Stimulated activated CD4-positive, alpha-beta T cell treated with anti-CD3 and anti-CD28 coated beads, TNF-alpha, amount 100 ng/mL, for 1 hour (primary cell): Measurements from ENCODE around the gene ANKRD17.
A peak's percentile ranks its signal among the peaks of the same experiment; 100 is the strongest.

Experiments
- DNase-seq, 3 donors: peaks; one replicate each; pipeline ENCODE4 v3.0.0-alpha.2; 2020; ENCODE audit warnings: low read depth in 3 of 3, low spot score in 1 of 3

The ANKRD17 gene

DNA sequence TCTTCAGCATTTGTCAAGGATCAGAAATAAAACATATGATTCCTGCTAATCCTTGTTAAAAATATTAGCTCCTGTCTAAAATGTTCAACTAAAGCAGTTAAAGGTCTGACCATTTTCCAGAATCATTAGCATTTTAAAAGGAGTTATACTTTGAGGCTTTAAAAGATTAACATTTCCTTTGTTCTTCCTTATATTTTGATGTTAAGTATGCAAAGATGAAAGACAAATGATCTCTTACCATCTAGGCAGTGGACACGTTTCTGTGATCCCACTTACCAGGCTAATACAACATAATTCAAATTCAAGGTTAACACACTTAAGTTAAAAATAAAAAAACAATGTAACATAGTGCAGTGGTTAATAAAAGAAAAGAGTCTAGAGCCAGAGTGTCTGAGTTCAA lies 127.3 kb downstream of the ANKRD17 start:
- DNase-seq, result no peak

DNA sequence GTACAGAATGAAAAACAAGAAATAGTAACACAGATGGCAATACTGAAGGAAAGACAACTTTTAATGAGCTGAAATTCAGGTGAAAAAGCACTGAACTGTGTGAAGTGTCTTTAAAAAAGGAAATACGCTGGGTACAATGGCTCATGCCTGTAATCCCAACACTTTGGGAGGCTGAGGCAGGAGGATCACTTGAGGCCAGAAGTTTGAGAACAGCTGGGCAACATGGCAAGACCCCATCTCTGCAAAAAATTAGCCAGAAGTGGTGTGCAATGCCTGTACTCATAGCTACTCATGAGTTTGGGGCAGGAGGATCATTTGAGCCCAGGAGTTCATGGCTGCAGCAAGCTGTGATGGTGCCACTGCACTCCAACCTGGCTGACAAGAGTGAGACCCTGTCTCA lies 129.3 kb downstream of the ANKRD17 start:
- no peak for DNase-seq

DNA sequence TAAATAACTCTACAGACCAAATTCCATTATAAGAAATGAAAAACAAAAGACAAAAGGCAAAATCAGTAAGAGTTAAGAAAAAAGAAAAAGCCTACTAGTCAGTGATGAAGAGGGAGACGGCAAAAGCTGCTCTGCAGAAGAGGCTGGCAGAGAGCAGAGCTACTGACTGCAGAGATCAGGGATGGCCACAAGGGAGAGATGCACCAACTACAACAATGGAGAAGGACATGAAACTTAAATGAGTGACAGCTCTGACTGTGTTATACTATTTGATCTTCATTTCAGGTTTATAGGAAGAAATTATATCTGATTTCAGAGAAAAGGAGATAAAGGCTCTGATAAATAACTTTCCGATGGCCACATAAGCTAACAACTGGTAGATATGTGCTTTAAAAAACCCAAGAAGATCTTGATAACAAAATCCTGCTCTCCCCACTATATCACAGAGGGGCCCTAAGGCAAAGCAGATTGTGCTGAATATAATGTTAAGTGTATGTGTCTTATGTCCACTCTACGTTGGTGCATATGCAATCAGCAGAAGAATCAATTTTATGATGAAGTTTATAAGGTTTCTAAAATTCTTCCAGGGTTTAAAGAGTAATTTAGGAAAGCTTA lies 130.7 kb downstream of the ANKRD17 start:
- no peak for DNase-seq

DNA sequence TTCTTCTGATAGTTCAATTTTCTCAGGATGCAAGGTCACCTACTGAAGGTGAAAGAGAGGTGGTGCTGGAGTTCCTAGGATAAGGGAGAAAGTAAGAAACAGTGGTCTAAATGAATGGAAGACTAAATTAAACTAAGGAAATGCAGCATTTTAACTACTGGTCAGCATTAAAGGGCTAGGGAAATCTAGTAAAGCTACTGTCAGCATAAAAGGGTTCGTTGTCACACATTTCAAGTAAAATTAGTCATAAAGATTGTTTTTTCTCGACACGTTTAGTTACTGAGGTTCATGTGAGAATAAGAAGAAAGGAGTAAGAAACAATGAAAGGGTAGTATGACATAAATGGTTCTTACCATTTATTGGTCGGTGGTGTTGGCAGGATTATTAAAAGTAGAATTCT lies 149.1 kb downstream of the ANKRD17 start:
- no peak for DNase-seq

DNA sequence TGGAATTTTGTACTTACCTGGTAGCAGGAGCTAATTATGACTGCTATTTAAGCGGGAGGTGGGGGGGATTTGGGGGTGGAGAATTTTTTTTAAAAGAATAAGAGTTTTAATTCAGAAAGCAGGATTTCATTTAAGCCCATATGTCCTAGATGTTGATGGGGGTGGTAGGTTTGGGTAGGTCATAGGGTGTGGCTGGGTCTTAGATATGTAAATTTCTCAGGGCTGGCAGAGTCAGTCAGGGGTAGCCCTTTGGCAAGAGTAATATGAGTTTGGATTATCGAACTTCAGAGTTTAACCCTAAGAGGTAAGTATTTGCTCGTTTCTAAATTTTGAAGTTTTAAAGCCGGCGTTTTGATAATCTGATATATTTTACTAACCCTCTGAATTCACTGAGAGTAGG lies 153.9 kb downstream of the ANKRD17 start:
- no peak for DNase-seq

DNA sequence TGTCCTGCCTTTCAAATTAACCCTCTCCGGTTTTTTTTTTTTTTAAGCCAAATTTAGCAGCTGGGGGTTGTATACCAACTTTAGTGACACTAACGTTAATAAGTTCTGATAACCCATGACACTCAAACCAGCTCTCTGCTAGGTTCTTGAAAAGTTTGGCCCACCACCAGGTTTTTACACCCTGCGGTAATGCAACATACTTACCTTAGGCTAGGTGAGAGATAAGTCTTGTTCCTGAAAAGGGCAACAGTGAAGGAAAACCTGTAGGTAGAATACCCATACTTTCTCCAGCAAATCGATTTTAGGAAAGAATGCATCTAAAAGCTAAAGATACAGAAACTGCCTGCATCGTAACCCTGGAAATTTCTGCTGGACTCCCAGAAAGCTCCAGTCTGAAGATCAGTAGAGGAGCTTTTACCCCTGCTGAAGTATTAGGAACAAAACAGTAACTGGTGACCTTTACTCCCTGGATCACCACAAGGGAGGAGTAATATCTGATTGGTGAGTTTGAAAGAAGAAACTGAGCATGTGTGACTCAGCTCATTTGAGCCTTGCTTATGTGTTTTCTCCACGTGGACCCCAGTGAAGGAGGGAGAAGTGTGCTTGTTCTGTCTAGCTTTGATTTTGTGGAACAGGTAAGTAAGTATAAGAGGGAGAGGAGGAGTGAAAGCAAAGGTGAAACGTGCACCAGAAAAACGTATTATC lies 154.6 kb downstream of the ANKRD17 start:
- DNase-seq, result no peak

DNA sequence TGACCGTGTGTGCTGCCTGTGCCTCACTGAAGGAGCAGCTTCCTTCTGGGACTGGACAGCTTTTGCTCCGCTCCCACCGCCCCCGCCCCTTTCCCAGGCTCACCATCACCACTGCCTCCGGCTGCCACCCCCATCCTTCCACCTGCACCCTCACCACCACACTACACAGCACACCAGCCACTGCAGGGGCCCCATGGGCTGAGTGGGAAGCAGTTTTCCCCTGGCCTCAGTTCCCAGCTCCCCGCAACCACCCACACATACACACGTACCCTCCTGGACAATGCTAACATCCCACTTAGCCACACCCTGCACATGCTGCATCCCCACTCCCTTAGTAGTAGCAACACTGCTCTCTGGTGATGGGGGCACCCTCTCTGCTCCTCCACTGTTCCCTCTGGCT lies 159.5 kb downstream of the ANKRD17 start:
- no peak for DNase-seq

DNA sequence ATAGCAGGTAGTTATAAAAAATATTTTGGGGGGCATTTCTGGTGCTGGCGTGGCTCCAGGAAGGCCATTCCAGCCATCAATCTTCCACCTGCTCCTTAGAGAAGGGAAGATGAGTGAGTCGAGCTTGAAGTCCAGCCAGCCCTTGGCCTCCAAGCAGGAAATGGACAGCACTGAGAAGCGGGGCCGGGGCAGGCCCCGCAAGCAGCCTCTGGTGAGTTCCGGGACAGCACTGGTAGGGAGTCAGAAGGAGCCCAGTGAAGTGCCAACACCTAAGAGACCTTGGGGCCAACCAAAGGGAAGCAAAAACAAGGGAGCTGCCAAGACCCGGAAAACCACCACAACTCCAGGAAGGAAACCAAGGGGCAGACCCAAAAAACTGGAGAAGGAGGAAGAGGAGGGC lies 159.9 kb downstream of the ANKRD17 start:
- no peak for DNase-seq

DNA sequence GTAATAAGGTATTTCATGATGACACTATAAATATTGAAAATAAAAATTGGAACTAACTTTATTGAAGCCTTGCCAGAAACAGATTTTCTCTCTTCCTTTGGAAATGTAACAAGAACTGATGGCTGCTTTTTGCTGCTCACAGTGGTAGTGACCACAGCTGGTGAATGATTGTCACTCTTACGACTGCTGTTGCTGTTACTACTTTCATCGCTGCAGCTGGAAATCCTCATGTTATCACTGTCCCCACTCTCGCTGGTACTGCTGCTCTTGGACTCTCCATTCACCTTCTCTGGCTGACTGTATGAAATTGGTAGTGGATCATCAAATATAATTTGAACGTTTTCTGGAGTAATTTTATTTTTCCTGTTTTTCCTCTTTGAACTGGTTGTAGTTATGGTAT lies 160.6 kb downstream of the ANKRD17 start:
- no peak for DNase-seq

DNA sequence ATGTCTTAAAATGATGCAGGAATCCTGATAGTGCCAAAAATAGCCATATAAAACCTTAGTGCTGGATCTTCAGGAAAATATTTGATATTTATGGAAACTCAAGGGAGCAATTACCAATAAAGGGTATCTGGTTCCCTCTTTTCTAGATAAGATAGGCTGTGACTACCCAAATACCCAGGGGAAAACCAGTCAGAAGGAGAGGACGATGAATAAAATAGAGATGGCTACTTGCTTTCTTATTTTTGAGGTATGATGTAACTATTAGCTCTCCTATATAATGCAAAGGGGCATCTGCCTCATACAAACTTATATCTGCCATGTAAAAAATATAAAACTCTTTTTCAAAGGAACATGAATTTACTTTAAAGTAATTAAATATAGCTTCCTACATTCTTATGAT lies 165.7 kb downstream of the ANKRD17 start:
- DNase-seq, result no peak

DNA sequence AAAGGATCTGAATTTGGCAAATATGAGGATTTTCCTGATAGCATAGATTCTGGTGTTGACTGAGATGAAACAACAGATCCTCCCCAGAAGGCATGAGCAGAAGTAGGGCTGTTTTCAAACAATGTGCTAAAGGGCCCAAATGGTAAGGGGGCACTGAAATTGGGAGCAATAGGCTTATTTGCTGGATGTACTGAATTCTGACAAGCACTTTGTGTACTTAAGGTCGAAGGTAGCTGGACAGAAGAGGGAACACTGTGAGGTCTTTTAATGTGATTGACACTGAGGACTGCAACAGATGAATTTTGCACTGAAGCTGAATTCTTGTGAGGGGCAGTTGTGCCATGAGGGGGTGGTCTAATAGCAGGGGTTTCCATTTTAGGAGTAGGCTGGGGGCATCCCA lies 167.9 kb downstream of the ANKRD17 start:
- DNase-seq, result no peak

DNA sequence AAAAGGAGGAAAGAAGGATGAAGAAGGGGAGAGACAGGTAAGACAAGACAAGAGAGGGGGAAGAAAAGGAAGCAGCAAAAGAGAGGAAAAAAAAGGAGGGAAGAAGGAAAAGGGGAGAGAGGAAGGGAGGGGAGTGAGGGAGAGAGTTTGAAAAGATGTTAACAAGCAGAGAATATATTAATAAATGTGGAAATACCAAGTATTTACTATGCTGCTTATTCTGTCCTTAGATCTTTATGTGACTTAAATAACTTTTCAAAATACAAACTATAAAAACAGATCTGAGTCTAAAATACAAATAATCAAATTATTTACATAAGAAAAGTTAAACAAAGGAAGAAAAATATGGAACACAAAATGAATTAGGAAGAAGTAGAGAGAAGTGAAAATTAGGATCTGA lies 170.7 kb downstream of the ANKRD17 start:
- DNase-seq, result no peak

DNA sequence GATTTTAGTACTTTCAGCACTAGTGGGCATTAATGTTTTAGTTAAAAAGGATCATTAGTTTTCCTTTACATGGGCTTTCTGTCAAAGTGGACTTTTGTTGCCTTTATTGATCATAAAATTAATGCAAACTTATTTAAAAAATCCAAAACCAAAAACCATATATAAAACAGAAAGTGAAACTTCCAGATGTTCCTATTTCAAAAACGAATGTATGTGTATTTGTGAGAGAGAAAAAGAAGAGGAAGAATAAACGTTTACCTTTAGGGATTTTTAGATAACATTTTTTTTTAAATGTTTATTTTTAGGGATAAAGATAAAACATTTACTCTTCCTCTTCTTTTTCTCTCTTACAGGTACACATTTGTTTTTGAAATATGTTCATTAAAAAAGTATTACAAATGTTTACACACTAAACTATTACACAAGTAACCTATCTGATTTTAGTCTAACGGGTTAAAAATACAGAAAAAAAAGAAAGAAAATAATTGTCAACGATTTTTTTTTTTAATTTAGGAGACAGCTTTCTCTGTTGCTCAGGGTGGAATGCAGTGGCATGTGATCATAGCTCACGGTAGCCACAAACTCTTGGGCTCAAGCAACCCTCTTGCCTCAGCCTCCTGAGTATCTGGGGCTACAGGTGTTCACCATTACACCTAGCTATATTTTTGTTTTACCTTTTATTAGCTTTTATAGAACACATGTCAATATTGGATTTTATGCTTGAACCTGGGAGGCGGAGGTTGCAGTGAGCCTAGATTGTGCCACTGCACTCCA lies 172.3 kb downstream of the ANKRD17 start:
- no peak for DNase-seq

DNA sequence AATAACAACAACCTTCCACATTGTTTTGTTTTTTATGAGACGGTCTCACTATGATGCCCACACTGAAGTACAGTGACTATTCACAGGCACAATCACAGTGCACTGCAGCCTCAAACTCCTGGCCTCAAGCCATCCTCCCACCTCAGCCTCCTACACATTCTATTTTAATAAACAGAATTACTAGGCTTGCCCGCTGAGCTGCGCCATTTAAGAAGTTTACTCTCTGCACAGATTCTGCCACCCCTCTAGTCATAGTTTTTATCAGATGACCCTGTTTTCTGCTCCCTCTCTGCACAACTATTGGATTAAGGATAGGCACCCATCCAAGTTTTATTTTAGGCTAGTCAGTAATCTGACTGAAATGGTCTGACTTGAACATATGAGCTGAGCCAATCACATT lies 177.8 kb downstream of the ANKRD17 start:
- DNase-seq, result no peak

DNA sequence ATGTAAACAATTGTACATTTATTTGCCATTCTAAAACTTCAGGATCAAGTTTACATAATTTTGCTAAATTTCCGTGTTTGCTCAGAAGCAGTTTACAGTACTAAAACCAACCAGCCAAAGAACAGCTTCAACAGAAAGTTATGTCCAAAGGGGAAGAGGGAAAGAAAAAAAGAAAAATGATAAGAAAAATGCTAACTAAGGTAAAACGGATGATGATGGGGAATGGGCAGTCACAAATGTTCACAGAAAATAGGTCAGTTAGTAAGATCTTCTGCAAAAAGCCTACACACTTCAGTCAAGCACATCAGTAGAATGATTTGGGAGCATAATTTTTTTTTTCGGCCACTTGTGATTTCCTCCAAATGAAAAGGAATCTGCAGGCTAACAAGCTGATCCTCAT lies 182.8 kb downstream of the ANKRD17 start:
- DNase-seq, result no peak

DNA sequence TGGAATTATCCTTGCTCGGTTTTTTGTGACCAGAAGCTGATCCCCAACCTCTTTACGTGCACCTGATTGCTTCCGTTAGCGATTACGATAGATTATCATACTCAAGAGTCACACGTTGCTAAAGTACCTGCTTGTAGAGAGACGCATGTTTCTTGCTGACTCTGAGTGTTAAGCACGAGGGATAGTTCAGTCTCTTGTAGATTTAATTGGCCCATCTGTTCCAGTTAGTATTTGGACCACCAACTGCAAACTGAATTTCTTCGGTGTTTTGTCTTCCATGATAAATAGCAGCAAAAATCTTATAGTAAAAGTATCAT lies 188.6 kb downstream of the ANKRD17 start:
- no peak for DNase-seq

DNA sequence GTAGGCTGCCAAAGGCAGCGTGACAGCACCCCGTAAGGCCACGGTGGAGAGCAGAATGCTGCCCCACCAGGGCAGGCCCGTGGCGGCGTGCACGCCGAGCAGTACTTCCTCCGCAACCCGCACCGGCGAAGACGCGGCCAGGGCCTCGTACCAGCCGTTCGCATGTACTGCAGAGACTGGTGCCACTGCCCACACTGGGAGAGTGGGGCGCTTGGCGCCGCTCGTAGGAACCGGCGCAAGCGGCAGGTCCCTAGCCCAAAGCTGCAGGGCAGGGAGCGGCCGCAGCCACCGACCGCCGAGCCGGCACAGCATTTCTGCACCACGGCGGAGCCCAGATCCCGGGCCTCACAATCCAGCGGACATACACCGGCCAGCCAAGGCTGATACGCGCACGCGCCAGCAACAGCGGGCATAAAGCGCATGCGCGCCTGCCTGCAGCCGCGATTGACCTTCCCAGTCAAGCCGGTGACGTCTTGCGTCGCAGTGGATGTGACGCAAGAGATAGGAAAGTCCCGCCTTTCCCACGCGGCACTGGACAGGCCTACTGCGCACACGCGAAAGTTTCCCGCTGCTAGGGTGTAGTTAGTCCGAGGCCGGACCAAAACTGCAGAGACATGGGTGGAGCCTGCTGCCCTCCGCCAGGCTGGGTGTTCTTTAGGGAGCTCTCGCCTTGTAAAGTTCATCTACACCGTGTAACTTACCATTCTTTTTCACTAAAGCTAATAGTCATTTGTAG lies 189.1 kb downstream of the ANKRD17 start, which contains the start of gene COX18:
COX18 (minus strand) TSS at position 379 of the 736 bp plus-strand sequence; CDS start at position 312, 67 bp downstream.
- peak; percentile 87 to 89 (median 89) for DNase-seq

DNA sequence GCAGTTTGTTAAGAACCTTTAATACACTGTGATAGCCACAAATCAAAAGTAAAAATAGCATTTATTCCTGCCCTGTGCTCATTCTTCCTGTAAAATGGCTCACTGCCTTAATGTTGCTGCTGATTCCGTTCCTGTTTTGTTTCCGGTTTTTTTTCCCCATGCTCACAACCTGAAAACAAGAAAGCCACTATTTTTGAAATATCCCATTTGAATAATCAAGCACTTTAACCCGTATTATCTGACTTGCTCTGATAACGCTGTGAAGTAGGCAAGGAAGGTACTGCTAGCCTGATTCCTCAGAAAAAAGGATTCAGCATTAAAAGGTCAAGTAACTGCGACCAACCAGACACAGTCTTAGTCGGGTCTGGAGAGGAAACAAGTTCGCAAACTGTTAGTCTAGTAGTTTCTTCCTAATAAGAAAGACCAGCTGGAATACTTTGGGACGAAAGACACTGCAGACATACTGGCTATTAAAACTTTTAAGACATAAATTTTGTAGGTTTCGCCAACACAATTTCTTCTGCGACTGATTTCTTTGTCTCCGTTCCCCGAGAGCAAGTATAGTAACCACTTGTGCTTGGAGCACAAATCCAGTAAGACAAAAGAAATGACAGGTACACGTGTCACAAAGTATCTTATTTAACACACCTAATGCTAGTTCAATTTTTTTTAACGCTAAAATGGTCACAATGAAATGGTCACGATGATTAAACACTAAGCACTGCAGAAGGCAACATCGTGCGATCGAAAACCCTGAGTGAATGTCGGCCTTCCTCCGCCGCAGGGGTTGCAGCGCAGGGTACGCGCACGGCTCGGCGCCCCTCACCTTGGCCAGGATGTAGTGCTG lies 189.9 kb downstream of the ANKRD17 start:
- no peak for DNase-seq

DNA sequence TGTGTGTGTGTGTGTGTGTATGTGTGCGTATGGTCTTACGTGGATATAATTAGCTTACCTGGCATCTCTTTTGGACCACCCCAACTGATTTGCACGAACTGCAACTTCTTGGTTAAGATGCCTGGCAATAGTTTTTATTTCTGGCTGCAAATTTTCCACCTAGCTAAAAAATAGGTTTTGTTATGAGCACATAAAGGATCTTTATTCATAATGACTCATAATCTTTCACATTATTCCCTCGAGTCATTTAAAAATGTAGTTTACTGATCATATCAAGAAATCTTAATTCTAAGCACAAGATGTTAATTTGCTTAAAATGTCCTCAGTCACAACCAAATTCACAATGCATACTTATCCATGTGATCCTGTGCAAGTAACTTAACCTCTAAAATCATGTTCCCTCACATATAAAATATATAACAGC lies 190.6 kb downstream of the ANKRD17 start:
- no peak for DNase-seq

DNA sequence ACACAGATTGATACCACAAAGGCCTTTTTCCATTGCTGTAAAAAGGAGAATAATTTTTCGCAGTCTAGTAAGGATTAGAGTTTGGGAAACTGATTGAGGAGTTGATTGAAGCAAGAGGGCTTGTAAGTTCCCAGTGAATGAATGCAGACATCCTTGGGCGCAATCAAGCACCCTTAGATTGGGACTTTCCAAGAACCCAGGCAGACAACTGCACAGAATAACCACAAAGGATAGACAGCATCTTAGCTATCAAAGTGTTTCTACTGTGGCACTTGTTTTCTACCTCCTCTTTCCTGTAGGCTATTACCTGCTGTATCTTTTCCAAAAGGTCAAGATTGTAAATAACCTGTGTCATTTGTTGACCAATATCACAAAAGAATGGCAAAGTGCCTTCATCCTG lies 191.7 kb downstream of the ANKRD17 start:
- no peak for DNase-seq

DNA sequence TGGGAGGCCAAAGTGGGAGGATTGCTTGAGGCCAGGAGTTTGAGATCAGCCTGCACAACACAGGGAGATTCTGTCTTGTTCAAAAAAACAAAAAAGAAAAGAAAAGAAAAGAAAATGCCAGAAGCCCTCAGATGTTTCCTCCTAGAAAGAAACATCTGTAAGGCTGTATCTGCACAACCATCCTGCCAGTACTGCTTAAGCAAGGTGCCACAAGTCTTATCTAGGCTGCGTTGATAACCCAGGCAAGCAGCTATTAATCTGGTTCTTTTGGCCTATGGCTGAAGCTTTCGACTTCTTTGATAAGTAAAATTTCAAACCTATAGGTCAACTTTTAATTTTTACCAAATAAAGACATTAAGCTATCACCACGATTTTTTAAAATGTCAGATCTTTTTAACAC lies 192.2 kb downstream of the ANKRD17 start:
- no peak for DNase-seq
